ENCODE measurements around the gene ARSI.

ARSI gene

GRCh38 chr5:150277043-150277442 lies 25.7 kb downstream of the ARSI start:
- Mint-ChIP-seq H3K27ac (ENCODE audit: low read depth) (no peak overlapping the region), H3K4me3 (no peak overlapping the region), H3K9me3 (no peaks in the 10 kb centered on the region), H3K27me3 (peaks cover 24% of the 10 kb centered on the region), H3K4me1 (no peaks in the 10 kb centered on the region), H3K36me3 (ENCODE audit: insufficient read depth) (no peaks in the 10 kb centered on the region)
- DNase-seq (ENCODE audit: low spot score in 2 of 2) (no peak), ATAC-seq (replicated peaks; ENCODE audit: extremely low read depth, poor library complexity, severe bottlenecking) (no peak)

- ATAC-seq (replicated peaks; ENCODE audit: extremely low read depth, poor library complexity, severe bottlenecking) = no peak
- Mint-ChIP-seq H3K27me3 (peaks cover 24% of the 10 kb centered on the region), H3K4me3 (no peak overlapping the region), H3K4me1 (no peaks in the 10 kb centered on the region), H3K36me3 (ENCODE audit: insufficient read depth) (no peaks in the 10 kb centered on the region), H3K9me3 (no peaks in the 10 kb centered on the region), H3K27ac (ENCODE audit: low read depth) (peak overlapping the region; percentile 69)
- no peak for DNase-seq (ENCODE audit: low spot score in 2 of 2)
Observed at GRCh38 chr5:150274811-150275210, 27.9 kb downstream of the ARSI start.

- Mint-ChIP-seq H3K27ac (ENCODE audit: low read depth) (no peak overlapping the region), H3K36me3 (ENCODE audit: insufficient read depth) (no peaks in the 10 kb centered on the region), H3K27me3 (peaks cover 25% of the 10 kb centered on the region)
Observed at GRCh38 chr5:150272531-150272930, 30.2 kb downstream of the ARSI start.

GRCh38 chr5:150271923-150272322 lies 30.8 kb downstream of the ARSI start:
- no peaks in the 10 kb centered on the region for H3K4me1 Mint-ChIP-seq
- no peak for DNase-seq (ENCODE audit: low spot score in 2 of 2)
- H3K27me3 Mint-ChIP-seq = peaks cover 25% of the 10 kb centered on the region
- ATAC-seq (replicated peaks; ENCODE audit: extremely low read depth, poor library complexity, severe bottlenecking) = no peak
- no peak overlapping the region for H3K27ac Mint-ChIP-seq (ENCODE audit: low read depth)
- H3K36me3 Mint-ChIP-seq (ENCODE audit: insufficient read depth) = no peaks in the 10 kb centered on the region
- H3K4me3 Mint-ChIP-seq = no peak overlapping the region
- H3K9me3 Mint-ChIP-seq = no peaks in the 10 kb centered on the region

More at GRCh38 chr5:150272531-150272930, 30.2 kb downstream of the ARSI start:
- Mint-ChIP-seq H3K9me3 (no peaks in the 10 kb centered on the region), H3K4me3 (no peak overlapping the region), H3K4me1 (no peaks in the 10 kb centered on the region)
- ATAC-seq (replicated peaks; ENCODE audit: extremely low read depth, poor library complexity, severe bottlenecking) (no peak), DNase-seq (ENCODE audit: low spot score in 2 of 2) (no peak)

GRCh38 chr5:150271296-150271692 lies 31.4 kb downstream of the ARSI start:
- ATAC-seq (replicated peaks; ENCODE audit: extremely low read depth, poor library complexity, severe bottlenecking) (no peak), DNase-seq (ENCODE audit: low spot score in 2 of 2) (no peak)
- Mint-ChIP-seq H3K27ac (ENCODE audit: low read depth) (no peak overlapping the region), H3K4me1 (no peaks in the 10 kb centered on the region), H3K27me3 (peaks cover 25% of the 10 kb centered on the region), H3K4me3 (no peak overlapping the region), H3K9me3 (no peaks in the 10 kb centered on the region), H3K36me3 (ENCODE audit: insufficient read depth) (no peaks in the 10 kb centered on the region)

GRCh38 chr5:150270541-150271295 lies 32.0 kb downstream of the ARSI start:
- no peaks in the 10 kb centered on the region for H3K9me3 Mint-ChIP-seq
- H3K4me3 Mint-ChIP-seq = no peak overlapping the region
- no peak overlapping the region for H3K27ac Mint-ChIP-seq (ENCODE audit: low read depth)
- no peak for DNase-seq (ENCODE audit: low spot score in 2 of 2)
- ATAC-seq (replicated peaks; ENCODE audit: extremely low read depth, poor library complexity, severe bottlenecking) = no peak
- H3K36me3 Mint-ChIP-seq (ENCODE audit: insufficient read depth) = no peaks in the 10 kb centered on the region
- H3K27me3 Mint-ChIP-seq = peaks cover 25% of the 10 kb centered on the region
- H3K4me1 Mint-ChIP-seq = no peaks in the 10 kb centered on the region

- Mint-ChIP-seq H3K4me3 (no peak overlapping the region), H3K27me3 (peaks cover 25% of the 10 kb centered on the region), H3K27ac (ENCODE audit: low read depth) (no peak overlapping the region), H3K36me3 (ENCODE audit: insufficient read depth) (no peaks in the 10 kb centered on the region), H3K9me3 (no peaks in the 10 kb centered on the region), H3K4me1 (no peaks in the 10 kb centered on the region)
- ATAC-seq (replicated peaks; ENCODE audit: extremely low read depth, poor library complexity, severe bottlenecking) (no peak), DNase-seq (ENCODE audit: low spot score in 2 of 2) (no peak)
Observed at GRCh38 chr5:150266871-150267291, 35.8 kb downstream of the ARSI start.

GRCh38 chr5:150265870-150266383 lies 36.8 kb downstream of the ARSI start:
- Mint-ChIP-seq H3K36me3 (ENCODE audit: insufficient read depth) (no peaks in the 10 kb centered on the region), H3K4me3 (no peak overlapping the region), H3K27me3 (peaks cover 16% of the 10 kb centered on the region), H3K27ac (ENCODE audit: low read depth) (no peak overlapping the region), H3K9me3 (no peaks in the 10 kb centered on the region), H3K4me1 (no peaks in the 10 kb centered on the region)
- ATAC-seq (replicated peaks; ENCODE audit: extremely low read depth, poor library complexity, severe bottlenecking) (no peak), DNase-seq (ENCODE audit: low spot score in 2 of 2) (no peak)

- Mint-ChIP-seq H3K4me3 (no peak overlapping the region), H3K36me3 (ENCODE audit: insufficient read depth) (no peaks in the 10 kb centered on the region), H3K27ac (ENCODE audit: low read depth) (no peak overlapping the region), H3K4me1 (no peaks in the 10 kb centered on the region), H3K27me3 (peaks cover 10% of the 10 kb centered on the region), H3K9me3 (no peaks in the 10 kb centered on the region)
- no peak for DNase-seq (ENCODE audit: low spot score in 2 of 2)
- no peak for ATAC-seq (replicated peaks; ENCODE audit: extremely low read depth, poor library complexity, severe bottlenecking)
Observed at GRCh38 chr5:150264667-150265603, 37.8 kb downstream of the ARSI start.

GRCh38 chr5:150263801-150264621 lies 38.7 kb downstream of the ARSI start:
- DNase-seq (ENCODE audit: low spot score in 2 of 2) = no peak
- Mint-ChIP-seq H3K27ac (ENCODE audit: low read depth) (no peak overlapping the region), H3K4me1 (no peaks in the 10 kb centered on the region), H3K9me3 (no peaks in the 10 kb centered on the region), H3K27me3 (peaks cover 10% of the 10 kb centered on the region), H3K36me3 (ENCODE audit: insufficient read depth) (no peaks in the 10 kb centered on the region), H3K4me3 (no peak overlapping the region)
- no peak for ATAC-seq (replicated peaks; ENCODE audit: extremely low read depth, poor library complexity, severe bottlenecking)

- DNase-seq (ENCODE audit: low spot score in 2 of 2) (no peak), ATAC-seq (replicated peaks; ENCODE audit: extremely low read depth, poor library complexity, severe bottlenecking) (no peak)
- Mint-ChIP-seq H3K4me3 (no peak overlapping the region), H3K4me1 (no peaks in the 10 kb centered on the region), H3K27ac (ENCODE audit: low read depth) (no peak overlapping the region), H3K9me3 (no peaks in the 10 kb centered on the region), H3K27me3 (peaks cover 5% of the 10 kb centered on the region), H3K36me3 (ENCODE audit: insufficient read depth) (no peaks in the 10 kb centered on the region)
Observed at GRCh38 chr5:150263375-150263775, 39.3 kb downstream of the ARSI start.

- Mint-ChIP-seq H3K36me3 (ENCODE audit: insufficient read depth) (no peaks in the 10 kb centered on the region), H3K27me3 (no peaks in the 10 kb centered on the region), H3K4me1 (no peaks in the 10 kb centered on the region), H3K27ac (ENCODE audit: low read depth) (no peak overlapping the region), H3K4me3 (no peak overlapping the region), H3K9me3 (no peaks in the 10 kb centered on the region)
- DNase-seq (ENCODE audit: low spot score in 2 of 2) (no peak), ATAC-seq (replicated peaks; ENCODE audit: extremely low read depth, poor library complexity, severe bottlenecking) (no peak)
Observed at GRCh38 chr5:150262502-150262901, 40.2 kb downstream of the ARSI start.

Data from central memory CD8-positive, alpha-beta T cell (primary cell).